Ishikawa (cell line): ENCODE data around the gene TBC1D17.

Source experiments
- CEBPB ChIP-seq: IDR thresholded peaks from 2 replicates; pipeline ENCODE4 v1.6.1; 2012
- CREB1 ChIP-seq: IDR thresholded peaks from 2 replicates; pipeline ENCODE4 v1.6.1; 2012; ENCODE audit warnings: low read depth
- EGR1 ChIP-seq: IDR thresholded peaks from 2 replicates; pipeline ENCODE4 v1.6.1; 2012
- EP300 ChIP-seq: IDR thresholded peaks from 2 replicates; pipeline ENCODE4 v1.6.1; 2012; ENCODE audit warnings: borderline replicate concordance
- FOXM1 ChIP-seq: IDR thresholded peaks from 2 replicates; pipeline ENCODE4 v1.6.1; 2012; ENCODE audit warnings: low read depth, borderline replicate concordance
- MAX ChIP-seq: IDR thresholded peaks from 2 replicates; pipeline ENCODE4 v1.6.1; 2012
- NFIC ChIP-seq: IDR thresholded peaks from 2 replicates; pipeline ENCODE4 v1.6.1; 2012
- RAD21 ChIP-seq: IDR thresholded peaks from 2 replicates; pipeline ENCODE4 v1.6.1; 2012; ENCODE audit warnings: low read depth
- REST ChIP-seq: IDR thresholded peaks from 2 replicates; pipeline ENCODE4 v1.6.1; 2012; ENCODE audit warnings: low read depth, mild to moderate bottlenecking
- TAF1 ChIP-seq: IDR thresholded peaks from 2 replicates; pipeline ENCODE4 v1.6.1; 2012; ENCODE audit warnings: low read depth, mild to moderate bottlenecking
- TCF12 ChIP-seq: IDR thresholded peaks from 2 replicates; pipeline ENCODE4 v1.6.1; 2012; ENCODE audit warnings: low read depth
- TEAD4 ChIP-seq: IDR thresholded peaks from 2 replicates; pipeline ENCODE4 v1.6.1; 2012
- USF1 ChIP-seq: IDR thresholded peaks from 2 replicates; pipeline ENCODE4 v1.6.1; 2012
- YY1 ChIP-seq: IDR thresholded peaks from 2 replicates; pipeline ENCODE4 v1.6.1; 2012; ENCODE audit warnings: low read depth
- ZBTB7A ChIP-seq: IDR thresholded peaks from 2 replicates; pipeline ENCODE4 v1.6.1; 2012; ENCODE audit warnings: low read depth

The TBC1D17 gene

GRCh38 chr19:49835562-49835961, 41.9 kb upstream of the TBC1D17 start:
- no peak for TF ChIP-seq TAF1
- TF ChIP-seq MAX, result no peak
- no peak for TF ChIP-seq TEAD4
- TF ChIP-seq EP300, result no peak
- TF ChIP-seq REST, result no peak
- TF ChIP-seq CEBPB, result no peak

GRCh38 chr19:49836176-49837008, 41.1 kb upstream of the TBC1D17 start:
- TF ChIP-seq CREB1 (no peak), TAF1 (no peak), MAX (no peak), TEAD4 (no peak), USF1 (no peak), RAD21 (no peak), REST (no peak), ZBTB7A (no peak), TCF12 (no peak), CEBPB (no peak), FOXM1 (no peak), EP300 (no peak), NFIC (no peak), EGR1 (no peak), YY1 (no peak)

GRCh38 chr19:49837009-49837310, 40.5 kb upstream of the TBC1D17 start:
- no peak for TF ChIP-seq YY1
- no peak for TF ChIP-seq MAX
- no peak for TF ChIP-seq TCF12
- TF ChIP-seq RAD21, result no peak
- no peak for TF ChIP-seq ZBTB7A
- no peak for TF ChIP-seq USF1
- no peak for TF ChIP-seq CEBPB
- TF ChIP-seq REST, result no peak
- no peak for TF ChIP-seq EGR1
- TF ChIP-seq TAF1, result no peak
- no peak for TF ChIP-seq NFIC
- TF ChIP-seq EP300, result no peak
- TF ChIP-seq FOXM1, result no peak
- TF ChIP-seq CREB1, result no peak

- TF ChIP-seq CEBPB (no peak), TCF12 (no peak), TAF1 (no peak), REST (no peak), TEAD4 (no peak), EGR1 (no peak), USF1 (no peak), MAX (no peak), NFIC (no peak), ZBTB7A (no peak), YY1 (no peak), EP300 (no peak), RAD21 (no peak), FOXM1 (no peak)
These were observed 40.1 kb upstream of the TBC1D17 start for GRCh38 chr19:49837425-49837824.
